ENCODE measurements around the gene SLC17A4.

Gene SLC17A4

DNA sequence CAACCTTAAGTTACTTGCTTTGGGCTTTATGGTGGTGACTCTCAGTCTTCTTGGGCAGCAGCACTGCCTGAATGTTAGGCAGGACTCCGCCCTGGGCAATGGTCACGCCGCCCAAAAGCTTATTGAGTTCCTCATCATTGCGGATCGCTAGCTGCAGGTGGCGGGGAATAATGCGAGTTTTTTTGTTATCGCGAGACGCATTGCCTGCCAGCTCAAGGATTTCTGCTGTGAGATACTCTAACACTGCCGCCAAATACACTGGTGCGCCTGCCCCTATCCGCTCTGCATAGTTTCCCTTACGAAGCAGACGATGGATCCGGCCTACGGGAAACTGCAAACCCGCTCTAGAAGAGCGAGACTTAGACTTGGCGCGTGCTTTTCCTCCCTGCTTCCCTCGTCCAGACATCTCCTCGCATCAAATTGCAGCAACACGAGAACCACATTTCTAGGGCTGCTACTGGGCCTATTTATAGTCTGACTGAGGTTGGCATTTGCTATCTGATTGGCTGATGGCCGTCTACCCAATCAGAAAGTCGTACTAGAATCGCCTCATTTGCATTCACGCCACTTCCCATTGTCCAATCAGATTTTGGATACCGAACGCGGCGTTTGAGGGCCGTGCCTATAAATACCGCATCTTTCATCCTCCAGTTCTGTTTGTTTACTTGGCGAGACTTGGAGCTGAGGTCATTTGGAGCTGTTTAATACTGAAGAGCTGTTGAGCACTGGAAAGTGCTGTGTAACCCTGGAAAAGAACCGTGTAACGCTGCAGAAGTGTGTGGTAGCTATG, 28.2 kb upstream of the SLC17A4 start:
- H3K9me3 ChIP-seq (ENCODE audit: severe bottlenecking), result no peaks in the 10 kb centered on the region
- ATAC-seq (ENCODE audit: low read depth) (no peak), DNase-seq (ENCODE audit: low spot score) (no peak)
- H3K27me3 ChIP-seq (ENCODE audit: insufficient read depth, poor library complexity, severe bottlenecking), result no peaks in the 10 kb centered on the region
- no peaks in the 10 kb centered on the region for H3K4me1 ChIP-seq (ENCODE audit: insufficient read depth, poor library complexity, severe bottlenecking)
- TF ChIP-seq, protein P1, sequence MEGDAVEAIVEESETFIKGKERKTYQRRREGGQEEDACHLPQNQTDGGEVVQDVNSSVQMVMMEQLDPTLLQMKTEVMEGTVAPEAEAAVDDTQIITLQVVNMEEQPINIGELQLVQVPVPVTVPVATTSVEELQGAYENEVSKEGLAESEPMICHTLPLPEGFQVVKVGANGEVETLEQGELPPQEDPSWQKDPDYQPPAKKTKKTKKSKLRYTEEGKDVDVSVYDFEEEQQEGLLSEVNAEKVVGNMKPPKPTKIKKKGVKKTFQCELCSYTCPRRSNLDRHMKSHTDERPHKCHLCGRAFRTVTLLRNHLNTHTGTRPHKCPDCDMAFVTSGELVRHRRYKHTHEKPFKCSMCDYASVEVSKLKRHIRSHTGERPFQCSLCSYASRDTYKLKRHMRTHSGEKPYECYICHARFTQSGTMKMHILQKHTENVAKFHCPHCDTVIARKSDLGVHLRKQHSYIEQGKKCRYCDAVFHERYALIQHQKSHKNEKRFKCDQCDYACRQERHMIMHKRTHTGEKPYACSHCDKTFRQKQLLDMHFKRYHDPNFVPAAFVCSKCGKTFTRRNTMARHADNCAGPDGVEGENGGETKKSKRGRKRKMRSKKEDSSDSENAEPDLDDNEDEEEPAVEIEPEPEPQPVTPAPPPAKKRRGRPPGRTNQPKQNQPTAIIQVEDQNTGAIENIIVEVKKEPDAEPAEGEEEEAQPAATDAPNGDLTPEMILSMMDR (IDR thresholded peaks at IDR 0.05; ENCODE audit: poor library complexity, severe bottlenecking), result no peak
- no peak overlapping the region for H3K27ac ChIP-seq (ENCODE audit: poor library complexity, severe bottlenecking)
- no peaks in the 10 kb centered on the region for H3K36me3 ChIP-seq (ENCODE audit: low read depth)
- no peak overlapping the region for H3K4me3 ChIP-seq (ENCODE audit: severe bottlenecking)

DNA sequence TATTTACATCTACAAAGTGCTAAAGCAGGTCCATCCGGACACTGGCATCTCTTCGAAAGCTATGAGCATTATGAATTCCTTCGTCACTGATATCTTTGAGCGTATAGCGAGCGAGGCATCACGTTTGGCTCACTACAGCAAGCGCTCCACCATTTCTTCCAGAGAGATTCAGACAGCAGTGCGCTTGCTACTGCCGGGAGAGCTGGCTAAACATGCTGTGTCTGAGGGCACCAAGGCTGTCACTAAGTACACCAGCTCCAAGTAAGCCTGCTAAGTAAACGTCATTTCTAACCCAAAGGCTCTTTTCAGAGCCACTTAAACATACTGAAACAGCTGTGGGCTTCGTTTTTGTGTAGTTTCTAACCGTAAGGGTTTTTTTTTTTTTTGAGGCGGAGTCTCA, 27.5 kb upstream of the SLC17A4 start:
- TF ChIP-seq, protein P1 (IDR thresholded peaks at IDR 0.05; ENCODE audit: poor library complexity, severe bottlenecking), result no peak
- H3K4me3 ChIP-seq (ENCODE audit: severe bottlenecking), result no peak overlapping the region
- DNase-seq (ENCODE audit: low spot score) (no peak), ATAC-seq (ENCODE audit: low read depth) (no peak)
- H3K36me3 ChIP-seq (ENCODE audit: low read depth), result no peaks in the 10 kb centered on the region
- H3K27me3 ChIP-seq (ENCODE audit: insufficient read depth, poor library complexity, severe bottlenecking), result peaks cover under 1% of the 10 kb centered on the region
- no peaks in the 10 kb centered on the region for H3K9me3 ChIP-seq (ENCODE audit: severe bottlenecking)
- H3K4me1 ChIP-seq (ENCODE audit: insufficient read depth, poor library complexity, severe bottlenecking), result no peaks in the 10 kb centered on the region
- no peak overlapping the region for H3K27ac ChIP-seq (ENCODE audit: poor library complexity, severe bottlenecking)

DNA sequence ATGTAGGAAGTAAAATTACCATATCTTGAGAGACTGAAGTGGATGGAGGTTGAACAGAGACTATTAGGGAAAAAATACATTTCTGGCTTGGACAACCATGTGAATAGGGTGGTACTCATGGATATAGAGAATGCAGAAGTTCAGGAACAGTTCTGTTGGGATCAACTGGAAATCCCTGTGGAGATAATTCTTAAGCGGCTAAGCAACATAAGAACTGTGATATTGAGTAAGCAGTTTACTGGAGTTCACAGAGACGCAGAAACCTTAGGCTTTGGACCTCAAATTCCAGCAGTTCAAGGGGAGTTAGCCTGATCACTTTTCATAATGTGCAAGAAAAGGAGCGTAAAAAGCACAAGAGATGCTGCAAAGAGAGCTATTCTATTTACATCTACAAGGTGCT, 23.6 kb upstream of the SLC17A4 start:
- no peak for ATAC-seq (ENCODE audit: low read depth)
- TF ChIP-seq, protein P1 (IDR thresholded peaks at IDR 0.05; ENCODE audit: poor library complexity, severe bottlenecking), result no peak

DNA sequence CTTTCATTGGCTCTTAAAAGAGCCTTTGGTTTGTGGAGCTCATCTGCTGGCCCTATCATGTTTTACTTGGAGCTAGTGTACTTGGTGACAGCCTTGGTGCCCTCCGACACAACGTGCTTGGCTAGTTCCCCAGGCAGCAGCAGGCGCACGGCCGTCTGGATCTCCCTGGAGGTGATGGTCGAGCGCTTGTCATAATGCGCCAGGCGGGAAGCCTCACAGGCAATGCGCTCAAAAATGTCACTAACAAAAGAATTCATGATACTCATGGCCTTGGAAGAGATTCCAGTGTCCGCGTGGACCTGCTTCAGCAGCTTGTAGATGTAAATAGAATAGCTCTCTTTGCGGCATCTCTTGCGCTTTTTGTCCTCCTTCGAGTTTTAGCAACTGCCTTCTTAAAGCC, 22.8 kb upstream of the SLC17A4 start:
- Histone ChIP-seq H3K36me3 (ENCODE audit: low read depth) (no peaks in the 10 kb centered on the region), H3K27me3 (ENCODE audit: insufficient read depth, poor library complexity, severe bottlenecking) (peaks cover 27% of the 10 kb centered on the region), H3K4me3 (ENCODE audit: severe bottlenecking) (no peak overlapping the region), H3K9me3 (ENCODE audit: severe bottlenecking) (no peaks in the 10 kb centered on the region), H3K27ac (ENCODE audit: poor library complexity, severe bottlenecking) (no peak overlapping the region), H3K4me1 (ENCODE audit: insufficient read depth, poor library complexity, severe bottlenecking) (no peaks in the 10 kb centered on the region)
- TF ChIP-seq, protein P1 (IDR thresholded peaks at IDR 0.05; ENCODE audit: poor library complexity, severe bottlenecking), result no peak
- ATAC-seq (ENCODE audit: low read depth), result no peak
- DNase-seq (ENCODE audit: low spot score), result no peak

More for the DNA sequence above, 23.6 kb upstream of the SLC17A4 start:
- H3K9me3 ChIP-seq (ENCODE audit: severe bottlenecking), result no peaks in the 10 kb centered on the region
- no peaks in the 10 kb centered on the region for H3K36me3 ChIP-seq (ENCODE audit: low read depth)
- H3K4me3 ChIP-seq (ENCODE audit: severe bottlenecking), result no peak overlapping the region
- no peaks in the 10 kb centered on the region for H3K4me1 ChIP-seq (ENCODE audit: insufficient read depth, poor library complexity, severe bottlenecking)
- no peak for DNase-seq (ENCODE audit: low spot score)
- H3K27ac ChIP-seq (ENCODE audit: poor library complexity, severe bottlenecking), result no peak overlapping the region
- peaks cover 27% of the 10 kb centered on the region for H3K27me3 ChIP-seq (ENCODE audit: insufficient read depth, poor library complexity, severe bottlenecking)

All from RWPE2 (cell line).